K562 (cell line): ENCODE results near the gene ROS1. TPM values are rescaled to one million over a fixed set of nuclear protein-coding genes. Genes with fewer than 3 reads are reported as not detected.

Experiments
- ATAC-seq: fragments of 200-7000 bp; cut with Tn5 transposase; 3 replicates; pipeline ENCODE4 v1.9.1; 2020; ENCODE audit warnings: moderate library complexity
- BruUV-seq: library from RNA; stranded (reverse); fragments of 400-500 nt; replicated peaks from 2 replicates; lab custom pipeline; 2021; lab: Mats Ljungman, UMichigan
- CTCF ChIA-PET: fragments of 300-600 bp; formaldehyde crosslinking; extraction: SDS; loops from one replicate; lab custom pipeline; 2021; ENCODE audit warnings: low intra/inter-chr PET ratio; lab: Yijun Ruan, JAX
- POLR2A ChIA-PET: fragments of 300-600, 350-650 bp; sonication (Branson Sonifier 250); formaldehyde crosslinking; extraction: SDS; loops from one replicate; lab custom pipeline; 2021; ENCODE audit warnings: antibody characterized with exemption, inconsistent platforms; lab: Yijun Ruan, JAX
- DNase-seq, 4 experiments: peaks; one replicate each; pipeline versions ENCODE4 v3.0.0 to v3.0.0-alpha.2; 2011 to 2018; ENCODE audit warnings: low spot score in 3 of 4, mixed read lengths in 3 of 4; ENCODE audit errors: extremely low read depth in 1 of 4
- FAIRE-seq: peaks from 2 replicates; lab custom pipeline; 2011; peaks lifted over from hg19 to GRCh38; lab: Jason Lieb, UNC
- H2AFZ ChIP-seq: 2 replicates; pipeline ENCODE4 v1.6.0; 2011; ENCODE audit warnings: low read depth, low read length, control low read depth, inconsistent platforms
- H3K27ac ChIP-seq: fragments of 200-600 bp; 3 replicates; pipeline ENCODE4 v1.8.0; 2011; ENCODE audit warnings: low read depth, mild to moderate bottlenecking, control low read depth, inconsistent platforms, low read length, moderate library complexity, mixed read lengths; ENCODE audit errors: extremely low read depth
- H3K27me3 ChIP-seq, 2 experiments: fragments of 300-600 bp in 1 of 2; 2 replicates in 1 of 2; 3 replicates in 1 of 2; pipeline versions ENCODE4 v1.6.0 to v1.8.0; 2011; ENCODE audit warnings: inconsistent platforms in 2 of 2, low read length in 2 of 2, mild to moderate bottlenecking in 1 of 2, mixed read lengths in 1 of 2, moderate library complexity in 1 of 2; ENCODE audit not compliant: control insufficient read depth in 2 of 2, insufficient read depth in 2 of 2
- H3K36me3 ChIP-seq: fragments of 300-600 bp; 3 replicates; pipeline ENCODE4 v1.8.0; 2011; ENCODE audit warnings: mild to moderate bottlenecking, low read length, inconsistent platforms; ENCODE audit not compliant: control insufficient read depth, insufficient read depth
- H3K4me1 ChIP-seq, 2 experiments: fragments of 200-600 bp in 1 of 2; replicated peaks in 1 of 2; 2 replicates in 1 of 2; 3 replicates in 1 of 2; pipeline versions ENCODE4 v1.5.1 to v1.8.0; 2011; ENCODE audit warnings: inconsistent platforms in 2 of 2, low read length in 2 of 2, mild to moderate bottlenecking in 1 of 2, mixed read lengths in 1 of 2, moderate library complexity in 1 of 2; ENCODE audit not compliant: control insufficient read depth in 2 of 2, insufficient read depth in 2 of 2
- H3K4me2 ChIP-seq: 2 replicates; pipeline ENCODE4 v1.6.1; 2011; ENCODE audit warnings: low read length, control low read depth, inconsistent platforms, mixed read lengths; ENCODE audit not compliant: insufficient read depth
- H3K4me3 ChIP-seq: fragments of 200-600 bp; sonication (generic), shearing (Covaris generic); 2 replicates; pipeline ENCODE4 v1.5.1; 2016; ENCODE audit warnings: control low read depth, inconsistent platforms
- H3K79me2 ChIP-seq: fragments of 200-600 bp; 3 replicates; pipeline ENCODE4 v1.8.0; 2011; ENCODE audit warnings: low read length, inconsistent platforms; ENCODE audit not compliant: control insufficient read depth, insufficient read depth
- H3K9ac ChIP-seq, 2 experiments: 2 replicates each; pipeline versions ENCODE4 v1.6.0 to v1.6.1; 2011; ENCODE audit warnings: low read depth in 2 of 2, low read length in 2 of 2, control low read depth in 1 of 2, inconsistent platforms in 1 of 2, mild to moderate bottlenecking in 1 of 2, mixed read lengths in 1 of 2; ENCODE audit not compliant: insufficient read depth in 1 of 2
- H3K9me1 ChIP-seq: one replicate; pipeline ENCODE4 v1.6.0; 2011; ENCODE audit warnings: inconsistent platforms, mild to moderate bottlenecking, low read length, moderate library complexity; ENCODE audit not compliant: control insufficient read depth, insufficient read depth
- H3K9me3 ChIP-seq: replicated peaks from 2 replicates; pipeline ENCODE4 v1.5.1; 2011; ENCODE audit warnings: low read depth, low read length, inconsistent platforms; ENCODE audit not compliant: control insufficient read depth, insufficient read depth
- H4K20me1 ChIP-seq: replicated peaks from 2 replicates; pipeline ENCODE4 v1.6.1; 2011; ENCODE audit warnings: low read length, inconsistent platforms, mixed read lengths; ENCODE audit not compliant: control insufficient read depth, insufficient read depth
- ATF3 ChIP-seq, 2 experiments: fragments of 450-650 bp in 1 of 2; sonication (generic) in 1 of 2; formaldehyde crosslinking in 1 of 2; IDR thresholded peaks in 1 of 2; conservative IDR thresholded peaks in 1 of 2; 2 replicates each; pipeline versions ENCODE4 v1.6.1 to v1.8.1; 2016 to 2023; ENCODE audit warnings: mild to moderate bottlenecking in 2 of 2, moderate library complexity in 2 of 2, inconsistent platforms in 1 of 2, missing genetic modification reagents in 1 of 2
- CEBPG ChIP-seq, 3 experiments: fragments of 200-800 bp in 1 of 3; sonication (Bioruptor generic) in 1 of 3; sonication (generic) in 1 of 3; formaldehyde crosslinking in 1 of 3; IDR thresholded peaks in 2 of 3; conservative IDR thresholded peaks in 1 of 3; 2 replicates each; pipeline versions ENCODE4 v1.6.1 to v1.8.0; 2016 to 2022; ENCODE audit warnings: missing compliant biosample characterization in 2 of 3, missing genetic modification characterization in 2 of 3, mild to moderate bottlenecking in 1 of 3, missing genetic modification reagents in 1 of 3
- MNT ChIP-seq, 2 experiments: fragments of 450-650 bp; conservative IDR thresholded peaks; 2 replicates each; pipeline ENCODE4 v1.6.1; 2017; ENCODE audit warnings: mild to moderate bottlenecking in 2 of 2, moderate library complexity in 2 of 2
- WGBS: fragments of 100-300 bp; shearing (Covaris generic); methylation state at CpG from one replicate; pipeline ENCODE4 v1.1.6; 2016; ENCODE audit warnings: low coverage, mixed read lengths; ENCODE audit not compliant: insufficient coverage; ENCODE audit errors: missing lambda C conversion rate; 5-methylcytosine and 5-hydroxymethylcytosine counted together
- in situ Hi-C: fragments of 300-500 bp; cut with MboI; formaldehyde crosslinking; loops from 4 replicates; pipeline ENCODE4 v1.15.0; 2018; ENCODE audit warnings: inconsistent platforms, mixed read lengths
- intact Hi-C: fragments of 100-400 bp; cut with micrococcal nuclease; formaldehyde crosslinking; loops from 2 replicates; pipeline ENCODE4 v1.14.2; 2022
- polyA plus RNA-seq, 8 experiments: library from polyadenylated mRNA; depleted of rRNA in 4 of 8; stranded (reverse) in 5 of 8; unstranded in 3 of 8; fragments of >200 nt; fragmentation: Nextera tagmentation in 2 of 8; fragmentation: Illumina TruSeq in 1 of 8; extraction: Ambion mirVana in 2 of 8; extraction: Trizol in 1 of 8; gene quantifications; 2 replicates each; pipeline versions ENCODE4 v1.2.1 to v1.2.3, GENCODE V29; 2011 to 2014; ENCODE audit warnings: inconsistent platforms in 1 of 8, missing spikeins in 1 of 8
- total RNA-seq, 7 experiments: library from RNA; depleted of rRNA in 6 of 7; stranded (reverse); fragments of >200 nt in 6 of 7; fragmentation: Illumina TruSeq in 2 of 7; extraction: Trizol in 2 of 7; gene quantifications; 2 replicates each; pipeline versions ENCODE4 v1.2.1 to v1.2.3, GENCODE V29; 2011 to 2021; ENCODE audit warnings: low replicate concordance in 1 of 7

Gene ROS1
- total and polyA plus RNA-seq, 9 of the 15 experiments (the other 6 are each of a cell fraction or from before 2014, with no cell fraction given), result under 0.01 to 0.16 (median 0.04) TPM; not detected in 6

GRCh38 chr6:117440706-117441525 lies 15.2 kb upstream of the ROS1 start:
- CTCF ChIA-PET, result no interaction called here
- H3K4me2 ChIP-seq, result no peak overlapping the region
- 0% methylated on average over 2 of the region's 2 CpGs for WGBS
- no peak overlapping the region for H2AFZ ChIP-seq
- TF ChIP-seq CEBPG (CRISPR knock-in tag; IDR thresholded peaks at IDR 0.05) (no peak), CEBPG (tag; conservative IDR thresholded peaks at IDR 0.05 in 1 of 2, IDR thresholded peaks at IDR 0.05 in 1 of 2) (peak in 1 of 2 experiments; percentile 37; a peak in 2 of 4 replicates), ATF3 (IDR thresholded peaks at IDR 0.05) (peak; percentile 20; the same call in 1 of the 2 replicates), ATF3 (CRISPR knock-in tag; conservative IDR thresholded peaks at IDR 0.05) (no peak), MNT (conservative IDR thresholded peaks at IDR 0.05) (no peak)
- in situ Hi-C loops (no loop called here), intact Hi-C loops (loop anchor here (10.0 kb wide), 2 partner anchors 394 to 466 kb away; no protein-coding TSS in a partner anchor)
- no TSS peak for BruUV-seq
- no peaks in the 10 kb centered on the region for H4K20me1 ChIP-seq
- FAIRE-seq, result no peak
- H3K4me1 ChIP-seq, result no peaks in the 10 kb centered on the region
- H3K4me3 ChIP-seq, result no peak overlapping the region
- H3K79me2 ChIP-seq, result no peaks in the 10 kb centered on the region
- no peak for ATAC-seq
- H3K9me3 ChIP-seq, result no peaks in the 10 kb centered on the region
- no peak overlapping the region for H3K27ac ChIP-seq
- no peak for DNase-seq
- no peaks in the 10 kb centered on the region for H3K9me1 ChIP-seq
- POLR2A ChIA-PET, result no interaction called here
- no peaks in the 10 kb centered on the region; a peak in 1 of 5 replicates for H3K27me3 ChIP-seq
- H3K36me3 ChIP-seq, result no peaks in the 10 kb centered on the region
- H3K9ac ChIP-seq, result no peak overlapping the region
